WTC11 (cell line): Measurements from ENCODE around the gene RPTOR. TPM values are rescaled to one million over a fixed set of nuclear protein-coding genes. Genes with fewer than 3 reads are reported as not detected.

Experiments
- ATAC-seq: fragments of 200-7000 bp; cut with Tn5 transposase; 2 replicates; pipeline ENCODE4 v1.10.0; 2021; ENCODE audit warnings: mild to moderate bottlenecking, moderate library complexity
- CTCF ChIA-PET: fragments of 300-600 bp; sonication (Branson Sonifier 250); formaldehyde crosslinking; loops from one replicate; lab custom pipeline; 2021; ENCODE audit warnings: antibody characterized with exemption; lab: Charles Lee
- POLR2A ChIA-PET: fragments of 350-600 bp; sonication (Branson Sonifier 250); formaldehyde crosslinking; loops from one replicate; lab custom pipeline; 2021; ENCODE audit warnings: antibody characterized with exemption; lab: Charles Lee
- DNase-seq: peaks from one replicate; pipeline ENCODE4 v3.0.0; 2021; ENCODE audit warnings: low spot score
- H3K27ac Mint-ChIP-seq: 2 replicates; pipeline ENCODE4 v1.8.0; 2021; ENCODE audit warnings: mixed read lengths
- H3K27me3 Mint-ChIP-seq: 2 replicates; pipeline ENCODE4 v1.8.0; 2021; ENCODE audit warnings: low read depth, mild to moderate bottlenecking, moderate library complexity, mixed read lengths
- H3K36me3 Mint-ChIP-seq: 2 replicates; pipeline ENCODE4 v1.8.0; 2021; ENCODE audit warnings: mixed read lengths
- H3K4me1 Mint-ChIP-seq: 2 replicates; pipeline ENCODE4 v1.8.0; 2022; ENCODE audit warnings: mixed read lengths
- H3K4me3 Mint-ChIP-seq: 2 replicates; pipeline ENCODE4 v1.8.0; 2021; ENCODE audit warnings: mild to moderate bottlenecking, moderate library complexity, mixed read lengths
- H3K9me3 Mint-ChIP-seq: 2 replicates; pipeline ENCODE4 v1.8.0; 2021; ENCODE audit warnings: mixed read lengths
- AFF4 ChIP-seq: sonication (generic); formaldehyde crosslinking; IDR thresholded peaks from 2 replicates; pipeline ENCODE4 v1.8.1; 2023; ENCODE audit warnings: mild to moderate bottlenecking, missing genetic modification reagents, borderline replicate concordance
- ATF2 ChIP-seq: sonication (generic); formaldehyde crosslinking; IDR thresholded peaks from 2 replicates; pipeline ENCODE4 v1.8.1; 2022; ENCODE audit warnings: low read depth, missing genetic modification reagents, borderline replicate concordance
- CBFB ChIP-seq: sonication (generic); formaldehyde crosslinking; IDR thresholded peaks from 2 replicates; pipeline ENCODE4 v1.8.1; 2022; ENCODE audit warnings: mild to moderate bottlenecking, low read depth, missing genetic modification reagents
- CREM ChIP-seq: sonication (generic); formaldehyde crosslinking; IDR thresholded peaks from 2 replicates; pipeline ENCODE4 v1.8.1; 2022; ENCODE audit warnings: mild to moderate bottlenecking, missing genetic modification reagents, moderate library complexity
- FOXK1 ChIP-seq: sonication (generic); formaldehyde crosslinking; IDR thresholded peaks from 2 replicates; pipeline ENCODE4 v1.8.0; 2022; ENCODE audit warnings: mild to moderate bottlenecking, moderate library complexity, missing genetic modification reagents
- IRF1 ChIP-seq: sonication (generic); formaldehyde crosslinking; IDR thresholded peaks from 2 replicates; pipeline ENCODE4 v1.8.0; 2023; ENCODE audit warnings: missing genetic modification reagents
- KAT7 ChIP-seq: sonication (generic); formaldehyde crosslinking; IDR thresholded peaks from 2 replicates; pipeline ENCODE4 v1.8.1; 2023; ENCODE audit warnings: missing genetic modification reagents, mild to moderate bottlenecking, borderline replicate concordance
- PREB ChIP-seq: sonication (generic); formaldehyde crosslinking; IDR thresholded peaks from 2 replicates; pipeline ENCODE4 v1.8.1; 2022; ENCODE audit warnings: mild to moderate bottlenecking, missing genetic modification reagents, moderate library complexity, borderline replicate concordance
- PRRX2 ChIP-seq: fragments of 250-450 bp; sonication (Bioruptor Pico); IDR thresholded peaks from 2 replicates; pipeline ENCODE4 v1.8.0; 2021; ENCODE audit warnings: mild to moderate bottlenecking
- USF1 ChIP-seq: sonication (generic); formaldehyde crosslinking; IDR thresholded peaks from 2 replicates; pipeline ENCODE4 v1.8.0; 2022; ENCODE audit warnings: mild to moderate bottlenecking, missing genetic modification reagents
- ZNF219 ChIP-seq: sonication (generic); formaldehyde crosslinking; IDR thresholded peaks from 2 replicates; pipeline ENCODE4 v1.8.0; 2023; ENCODE audit warnings: missing genetic modification reagents, mild to moderate bottlenecking, borderline replicate concordance
- ZNF423 ChIP-seq: fragments of 250-450 bp; sonication (Bioruptor Pico); IDR thresholded peaks from 2 replicates; pipeline ENCODE4 v2.1.2; 2022; ENCODE audit warnings: mild to moderate bottlenecking, moderate library complexity
- ZSCAN18 ChIP-seq: fragments of 250-450 bp; sonication (Bioruptor Pico); IDR thresholded peaks from 2 replicates; pipeline ENCODE4 v2.1.2; 2022; ENCODE audit warnings: mild to moderate bottlenecking, moderate library complexity
- total RNA-seq: library from RNA; stranded (reverse); gene quantifications from 3 replicates; pipeline ENCODE4 v1.2.3, GENCODE V29; 2021
- TF ChIP-seq, protein P1 (sequence below): sonication (generic); formaldehyde crosslinking; conservative IDR thresholded peaks from 2 replicates; pipeline ENCODE4 v1.8.1; 2023; ENCODE audit warnings: mild to moderate bottlenecking, low read depth, missing genetic modification reagents, moderate library complexity
- TF ChIP-seq, protein P2 (sequence below): sonication (generic); formaldehyde crosslinking; IDR thresholded peaks from 2 replicates; pipeline ENCODE4 v1.8.0; 2022; ENCODE audit warnings: mild to moderate bottlenecking, missing genetic modification reagents

The RPTOR gene
- total RNA-seq, 1 experiment from 2014 or later = 41.0 TPM

- Mint-ChIP-seq H3K27ac (peak overlapping the region; percentile 94), H3K36me3 (peaks cover 26% of the 10 kb centered on the region), H3K4me3 (no peak overlapping the region), H3K27me3 (no peaks in the 10 kb centered on the region), H3K9me3 (no peaks in the 10 kb centered on the region), H3K4me1 (peaks cover 13% of the 10 kb centered on the region)
- CTCF ChIA-PET = interaction anchor here (3.2 kb wide), 1 partner anchor 20 kb away, joined by 16 read pairs; no protein-coding TSS in a partner anchor
- DNase-seq (peak; percentile 10), ATAC-seq (no peak; the same call in 1 of the 2 replicates)
- POLR2A ChIA-PET = no interaction called here
- no peak for TF ChIP-seq ATF2 (CRISPR knock-in tag)
- no peak for TF ChIP-seq ZNF423 (CRISPR knock-in tag)
- no peak for TF ChIP-seq CREM
- TF ChIP-seq IRF1 (CRISPR knock-in tag) = no peak
- TF ChIP-seq FOXK1 (CRISPR knock-in tag) = no peak
- TF ChIP-seq, protein P1, sequence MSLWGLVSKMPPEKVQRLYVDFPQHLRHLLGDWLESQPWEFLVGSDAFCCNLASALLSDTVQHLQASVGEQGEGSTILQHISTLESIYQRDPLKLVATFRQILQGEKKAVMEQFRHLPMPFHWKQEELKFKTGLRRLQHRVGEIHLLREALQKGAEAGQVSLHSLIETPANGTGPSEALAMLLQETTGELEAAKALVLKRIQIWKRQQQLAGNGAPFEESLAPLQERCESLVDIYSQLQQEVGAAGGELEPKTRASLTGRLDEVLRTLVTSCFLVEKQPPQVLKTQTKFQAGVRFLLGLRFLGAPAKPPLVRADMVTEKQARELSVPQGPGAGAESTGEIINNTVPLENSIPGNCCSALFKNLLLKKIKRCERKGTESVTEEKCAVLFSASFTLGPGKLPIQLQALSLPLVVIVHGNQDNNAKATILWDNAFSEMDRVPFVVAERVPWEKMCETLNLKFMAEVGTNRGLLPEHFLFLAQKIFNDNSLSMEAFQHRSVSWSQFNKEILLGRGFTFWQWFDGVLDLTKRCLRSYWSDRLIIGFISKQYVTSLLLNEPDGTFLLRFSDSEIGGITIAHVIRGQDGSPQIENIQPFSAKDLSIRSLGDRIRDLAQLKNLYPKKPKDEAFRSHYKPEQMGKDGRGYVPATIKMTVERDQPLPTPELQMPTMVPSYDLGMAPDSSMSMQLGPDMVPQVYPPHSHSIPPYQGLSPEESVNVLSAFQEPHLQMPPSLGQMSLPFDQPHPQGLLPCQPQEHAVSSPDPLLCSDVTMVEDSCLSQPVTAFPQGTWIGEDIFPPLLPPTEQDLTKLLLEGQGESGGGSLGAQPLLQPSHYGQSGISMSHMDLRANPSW (CRISPR knock-in tag) = no peak
- no peak for TF ChIP-seq ZNF219 (CRISPR knock-in tag)
- no peak for TF ChIP-seq USF1
- TF ChIP-seq PREB (CRISPR knock-in tag) = no peak
- no peak for TF ChIP-seq CBFB (CRISPR knock-in tag)
- TF ChIP-seq, protein P2, sequence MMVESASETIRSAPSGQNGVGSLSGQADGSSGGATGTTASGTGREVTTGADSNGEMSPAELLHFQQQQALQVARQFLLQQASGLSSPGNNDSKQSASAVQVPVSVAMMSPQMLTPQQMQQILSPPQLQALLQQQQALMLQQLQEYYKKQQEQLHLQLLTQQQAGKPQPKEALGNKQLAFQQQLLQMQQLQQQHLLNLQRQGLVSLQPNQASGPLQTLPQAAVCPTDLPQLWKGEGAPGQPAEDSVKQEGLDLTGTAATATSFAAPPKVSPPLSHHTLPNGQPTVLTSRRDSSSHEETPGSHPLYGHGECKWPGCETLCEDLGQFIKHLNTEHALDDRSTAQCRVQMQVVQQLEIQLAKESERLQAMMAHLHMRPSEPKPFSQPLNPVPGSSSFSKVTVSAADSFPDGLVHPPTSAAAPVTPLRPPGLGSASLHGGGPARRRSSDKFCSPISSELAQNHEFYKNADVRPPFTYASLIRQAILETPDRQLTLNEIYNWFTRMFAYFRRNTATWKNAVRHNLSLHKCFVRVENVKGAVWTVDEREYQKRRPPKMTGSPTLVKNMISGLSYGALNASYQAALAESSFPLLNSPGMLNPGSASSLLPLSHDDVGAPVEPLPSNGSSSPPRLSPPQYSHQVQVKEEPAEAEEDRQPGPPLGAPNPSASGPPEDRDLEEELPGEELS (CRISPR knock-in tag) = no peak
- no peak for TF ChIP-seq ZSCAN18 (CRISPR knock-in tag)
- no peak for TF ChIP-seq KAT7
- no peak for TF ChIP-seq PRRX2 (CRISPR knock-in tag)
- TF ChIP-seq AFF4 = no peak
These were observed 334.5 kb downstream of the RPTOR start for GRCh38 chr17:80878876-80879722.
